Measurements from ENCODE around the gene ADGRF4. TPM values are rescaled to one million over a fixed set of nuclear protein-coding genes. Genes with fewer than 3 reads are reported as not detected.
A peak's percentile ranks its signal among the peaks of the same experiment; 100 is the strongest.

Gene ADGRF4
- total RNA-seq, 1 donor = 0.43 TPM

- DNase-seq (ENCODE audit: low read depth) = no peak
- H3K4me3 ChIP-seq (ENCODE audit: low read depth, low read length) = no peak overlapping the region
- no peak for TF ChIP-seq CTCF (IDR thresholded peaks at IDR 0.05; ENCODE audit: insufficient read depth, low read depth, low read length)
These were observed 17.4 kb downstream of the ADGRF4 start for GRCh38 chr6:47715782-47716181.

- no peak for TF ChIP-seq CTCF (IDR thresholded peaks at IDR 0.05; ENCODE audit: insufficient read depth, low read depth, low read length)
- DNase-seq (ENCODE audit: low read depth) = no peak
- H3K4me3 ChIP-seq (ENCODE audit: low read depth, low read length) = no peak overlapping the region
These were observed 17.8 kb downstream of the ADGRF4 start for GRCh38 chr6:47716207-47716606.

- DNase-seq (ENCODE audit: low read depth) = no peak
- TF ChIP-seq CTCF (IDR thresholded peaks at IDR 0.05; ENCODE audit: insufficient read depth, low read depth, low read length) = no peak
- H3K4me3 ChIP-seq (ENCODE audit: low read depth, low read length) = no peak overlapping the region
These were observed 20.2 kb downstream of the ADGRF4 start for GRCh38 chr6:47718571-47718970.

- no peak for TF ChIP-seq CTCF (IDR thresholded peaks at IDR 0.05; ENCODE audit: insufficient read depth, low read depth, low read length)
- H3K4me3 ChIP-seq (ENCODE audit: low read depth, low read length) = no peak overlapping the region
- no peak for DNase-seq (ENCODE audit: low read depth)
These were observed 22.8 kb downstream of the ADGRF4 start for GRCh38 chr6:47721189-47721588.

- no peak overlapping the region for H3K4me3 ChIP-seq (ENCODE audit: low read depth, low read length)
- DNase-seq (ENCODE audit: low read depth) = no peak
- TF ChIP-seq CTCF (IDR thresholded peaks at IDR 0.05; ENCODE audit: insufficient read depth, low read depth, low read length) = no peak
These were observed 23.8 kb downstream of the ADGRF4 start for GRCh38 chr6:47722194-47722593.

- no peak for TF ChIP-seq CTCF (IDR thresholded peaks at IDR 0.05; ENCODE audit: insufficient read depth, low read depth, low read length)
- no peak for DNase-seq (ENCODE audit: low read depth)
- H3K4me3 ChIP-seq (ENCODE audit: low read depth, low read length) = no peak overlapping the region
These were observed 25.9 kb downstream of the ADGRF4 start for GRCh38 chr6:47724300-47724699.

GRCh38 chr6:47727391-47727790 lies 29.0 kb downstream of the ADGRF4 start:
- no peak for TF ChIP-seq CTCF (IDR thresholded peaks at IDR 0.05; ENCODE audit: insufficient read depth, low read depth, low read length)
- peak; percentile 19 for DNase-seq (ENCODE audit: low read depth)
- H3K4me3 ChIP-seq (ENCODE audit: low read depth, low read length) = no peak overlapping the region
